HEK293 (cell line): ENCODE results near the gene NAT10.
A peak's percentile ranks its signal among the peaks of the same experiment; 100 is the strongest.

ENCODE experiments used
- CTCF ChIA-PET: fragments of 350-600 bp; formaldehyde crosslinking; extraction: SDS; loops from one replicate; lab custom pipeline; 2021; ENCODE audit warnings: antibody characterized with exemption; lab: Yijun Ruan, JAX
- POLR2A ChIA-PET: fragments of 300-600 bp; formaldehyde crosslinking; extraction: SDS; loops from one replicate; lab custom pipeline; 2020; ENCODE audit warnings: antibody characterized with exemption, inconsistent platforms; lab: Yijun Ruan, JAX
- H3K27ac ChIP-seq: fragments of 200-500 bp; sonication (Bioruptor generic); 2 replicates; pipeline ENCODE4 v1.5.1; 2014; ENCODE audit warnings: low read depth, low read length, control low read depth, inconsistent platforms; ENCODE audit errors: extremely low read depth
- H3K36me3 ChIP-seq, 2 experiments: fragments of 200-500 bp in 1 of 2; sonication (Bioruptor generic) in 1 of 2; 1 replicate in 1 of 2; 2 replicates in 1 of 2; pipeline ENCODE4 v1.5.1; 2014 to 2017; ENCODE audit warnings: inconsistent platforms in 2 of 2, low read length in 2 of 2; ENCODE audit not compliant: control insufficient read depth in 2 of 2, insufficient read depth in 1 of 2
- H3K4me1 ChIP-seq: fragments of 200-500 bp; sonication (Bioruptor generic); 2 replicates; pipeline ENCODE4 v1.5.1; 2014; ENCODE audit warnings: mild to moderate bottlenecking, low read length, inconsistent platforms; ENCODE audit not compliant: control insufficient read depth, insufficient read depth
- H3K4me3 ChIP-seq: 2 replicates; pipeline ENCODE4 v1.5.1; 2011; ENCODE audit warnings: low read depth, mild to moderate bottlenecking, control low read depth, low read length, moderate library complexity
- H3K9me3 ChIP-seq: fragments of 200-500 bp; sonication (Bioruptor generic); 2 replicates; pipeline ENCODE4 v1.5.1; 2014; ENCODE audit warnings: low read depth, low read length, inconsistent platforms; ENCODE audit not compliant: control insufficient read depth, insufficient read depth
- EGR2 ChIP-seq: fragments of 450-650 bp; formaldehyde crosslinking; IDR thresholded peaks from 2 replicates; pipeline ENCODE4 v1.5.1; 2016; ENCODE audit warnings: low read depth, missing biosample characterization, missing genetic modification characterization
- GFI1B ChIP-seq: fragments of 450-650 bp; formaldehyde crosslinking; IDR thresholded peaks from 2 replicates; pipeline ENCODE4 v1.5.1; 2016; ENCODE audit warnings: missing biosample characterization, missing genetic modification characterization
- KLF1 ChIP-seq: fragments of 450-650 bp; formaldehyde crosslinking; IDR thresholded peaks from 2 replicates; pipeline ENCODE4 v1.5.1; 2016; ENCODE audit warnings: missing biosample characterization, missing genetic modification characterization
- KLF7 ChIP-seq: fragments of 450-650 bp; formaldehyde crosslinking; IDR thresholded peaks from 2 replicates; pipeline ENCODE4 v1.5.1; 2016; ENCODE audit warnings: missing biosample characterization, missing genetic modification characterization, borderline replicate concordance
- OVOL3 ChIP-seq: fragments of 450-650 bp; formaldehyde crosslinking; IDR thresholded peaks from 2 replicates; pipeline ENCODE4 v1.5.1; 2016; ENCODE audit warnings: missing biosample characterization, missing genetic modification characterization
- PATZ1 ChIP-seq: fragments of 450-650 bp; formaldehyde crosslinking; IDR thresholded peaks from 2 replicates; pipeline ENCODE4 v1.5.1; 2016; ENCODE audit warnings: missing biosample characterization, missing genetic modification characterization
- SCRT1 ChIP-seq: fragments of 450-650 bp; formaldehyde crosslinking; IDR thresholded peaks from 2 replicates; pipeline ENCODE4 v1.5.1; 2016; ENCODE audit warnings: missing biosample characterization, missing genetic modification characterization, borderline replicate concordance
- SP2 ChIP-seq: fragments of 450-650 bp; formaldehyde crosslinking; IDR thresholded peaks from 2 replicates; pipeline ENCODE4 v1.5.1; 2016; ENCODE audit warnings: missing biosample characterization, missing genetic modification characterization
- TCF7L2 ChIP-seq: IDR thresholded peaks from 2 replicates; pipeline ENCODE4 v1.6.1; 2011; ENCODE audit warnings: low read depth, mild to moderate bottlenecking, inconsistent platforms, low read length, moderate library complexity, borderline replicate concordance
- YY1 ChIP-seq: fragments of 450-650 bp; formaldehyde crosslinking; IDR thresholded peaks from 2 replicates; pipeline ENCODE4 v1.5.1; 2018; ENCODE audit warnings: missing biosample characterization, missing genetic modification characterization
- ZFP3 ChIP-seq: fragments of 450-650 bp; formaldehyde crosslinking; IDR thresholded peaks from 2 replicates; pipeline ENCODE4 v1.5.1; 2016; ENCODE audit warnings: low read depth, missing biosample characterization, missing genetic modification characterization
- ZIC2 ChIP-seq: fragments of 450-650 bp; formaldehyde crosslinking; IDR thresholded peaks from 2 replicates; pipeline ENCODE4 v1.5.1; 2016; ENCODE audit warnings: missing biosample characterization, missing genetic modification characterization
- ZNF121 ChIP-seq: fragments of 450-650 bp; formaldehyde crosslinking; IDR thresholded peaks from 2 replicates; pipeline ENCODE4 v1.5.1; 2016; ENCODE audit warnings: missing biosample characterization, missing genetic modification characterization
- ZNF155 ChIP-seq: fragments of 450-650 bp; formaldehyde crosslinking; IDR thresholded peaks from 2 replicates; pipeline ENCODE4 v1.5.1; 2016; ENCODE audit warnings: missing biosample characterization, missing genetic modification characterization
- ZNF169 ChIP-seq: fragments of 450-650 bp; formaldehyde crosslinking; IDR thresholded peaks from 2 replicates; pipeline ENCODE4 v1.5.1; 2016; ENCODE audit warnings: missing biosample characterization, missing genetic modification characterization
- ZNF184 ChIP-seq: fragments of 450-650 bp; IDR thresholded peaks from 2 replicates; pipeline ENCODE4 v1.5.1; 2018; ENCODE audit warnings: missing biosample characterization, mild to moderate bottlenecking, missing genetic modification characterization
- ZNF223 ChIP-seq: fragments of 450-650 bp; formaldehyde crosslinking; IDR thresholded peaks from 2 replicates; pipeline ENCODE4 v1.5.1; 2016; ENCODE audit warnings: missing biosample characterization, missing genetic modification characterization
- ZNF248 ChIP-seq: fragments of 450-650 bp; formaldehyde crosslinking; IDR thresholded peaks from 2 replicates; pipeline ENCODE4 v1.5.1; 2017; ENCODE audit warnings: missing biosample characterization, missing genetic modification characterization
- ZNF292 ChIP-seq: fragments of 450-650 bp; formaldehyde crosslinking; IDR thresholded peaks from 2 replicates; pipeline ENCODE4 v1.5.1; 2016; ENCODE audit warnings: low read depth, missing biosample characterization, missing genetic modification characterization, borderline replicate concordance
- ZNF335 ChIP-seq: fragments of 450-650 bp; formaldehyde crosslinking; conservative IDR thresholded peaks from 2 replicates; pipeline ENCODE4 v1.5.1; 2016; ENCODE audit warnings: missing biosample characterization, missing genetic modification characterization
- ZNF449 ChIP-seq: fragments of 450-650 bp; formaldehyde crosslinking; IDR thresholded peaks from 2 replicates; pipeline ENCODE4 v1.5.1; 2017; ENCODE audit warnings: missing biosample characterization, mild to moderate bottlenecking, missing genetic modification characterization, moderate library complexity
- ZNF501 ChIP-seq: fragments of 450-650 bp; formaldehyde crosslinking; IDR thresholded peaks from 2 replicates; pipeline ENCODE4 v1.5.1; 2016; ENCODE audit warnings: missing biosample characterization, missing genetic modification characterization
- ZNF521 ChIP-seq: fragments of 450-650 bp; formaldehyde crosslinking; IDR thresholded peaks from 2 replicates; pipeline ENCODE4 v1.5.1; 2017; ENCODE audit warnings: missing biosample characterization, mild to moderate bottlenecking, missing genetic modification characterization
- ZNF571 ChIP-seq: fragments of 450-650 bp; formaldehyde crosslinking; IDR thresholded peaks from 2 replicates; pipeline ENCODE4 v1.5.0; 2017; ENCODE audit warnings: missing biosample characterization, missing genetic modification characterization
- ZNF580 ChIP-seq: fragments of 450-650 bp; formaldehyde crosslinking; IDR thresholded peaks from 2 replicates; pipeline ENCODE4 v1.5.1; 2016; ENCODE audit warnings: missing biosample characterization, missing genetic modification characterization
- ZNF654 ChIP-seq: fragments of 450-650 bp; formaldehyde crosslinking; IDR thresholded peaks from 2 replicates; pipeline ENCODE4 v1.5.1; 2016; ENCODE audit warnings: low read depth, missing biosample characterization, missing genetic modification characterization

NAT10 gene

GRCh38 chr11:34155057-34155756 lies 49.8 kb downstream of the NAT10 start:
- CTCF ChIA-PET: interaction anchor here (0.6 to 1.0 kb wide), 3 partner anchors 10 to 338 kb away, joined by 3 read pairs; no protein-coding TSS in a partner anchor
- Histone ChIP-seq H3K4me3 (no peak overlapping the region), H3K9me3 (no peaks in the 10 kb centered on the region), H3K4me1 (no peaks in the 10 kb centered on the region), H3K27ac (no peak overlapping the region), H3K36me3 (peaks cover 0 to 90% of the 10 kb centered on the region in 2 experiments; a peak in 2 of 3 replicates)
- POLR2A ChIA-PET: interaction anchor here (0.6 kb wide), 1 partner anchor 24 kb away, joined by 3 read pairs; no protein-coding TSS in a partner anchor
- TF ChIP-seq ZIC2 (tag by site-specific recombination): peak; percentile 13; the same call in 1 of the 2 replicates
- no peak for TF ChIP-seq ZNF292 (tag by site-specific recombination)

- no peak for TF ChIP-seq ZNF121 (tag by site-specific recombination)
- 0 out of 2 replicates have a peak, but pooled peaks have one; percentile 11 for TF ChIP-seq ZIC2 (tag by site-specific recombination)
- Histone ChIP-seq H3K9me3 (no peaks in the 10 kb centered on the region), H3K4me1 (no peaks in the 10 kb centered on the region), H3K4me3 (no peak overlapping the region), H3K27ac (no peak overlapping the region), H3K36me3 (peaks cover 0 to 87% of the 10 kb centered on the region in 2 experiments; a peak in 2 of 3 replicates)
- POLR2A ChIA-PET: interaction anchor here (0.6 kb wide), 1 partner anchor 25 kb away, joined by 3 read pairs; no protein-coding TSS in a partner anchor
- CTCF ChIA-PET: interaction anchor here (0.6 to 1.0 kb wide), 3 partner anchors 9 to 338 kb away, joined by 3 read pairs; no protein-coding TSS in a partner anchor
Observed at GRCh38 chr11:34155757-34156062, 50.3 kb downstream of the NAT10 start.

- Histone ChIP-seq H3K4me3 (no peak overlapping the region), H3K27ac (no peak overlapping the region), H3K4me1 (no peaks in the 10 kb centered on the region), H3K9me3 (no peaks in the 10 kb centered on the region), H3K36me3 (peaks cover 0 to 82% of the 10 kb centered on the region in 2 experiments; a peak in 2 of 3 replicates)
- no peak for TF ChIP-seq ZNF169 (tag by site-specific recombination)
- TF ChIP-seq OVOL3: no peak
- no peak for TF ChIP-seq KLF1 (tag by site-specific recombination)
- POLR2A ChIA-PET: no interaction called here
- CTCF ChIA-PET: no interaction called here
Observed at GRCh38 chr11:34157163-34157562, 51.7 kb downstream of the NAT10 start.

GRCh38 chr11:34158661-34159060 lies 53.2 kb downstream of the NAT10 start:
- POLR2A ChIA-PET: no interaction called here
- H3K4me1 ChIP-seq: no peaks in the 10 kb centered on the region

GRCh38 chr11:34160049-34160721 lies 54.8 kb downstream of the NAT10 start:
- Histone ChIP-seq H3K9me3 (no peaks in the 10 kb centered on the region), H3K4me3 (no peak overlapping the region), H3K27ac (no peak overlapping the region), H3K4me1 (no peaks in the 10 kb centered on the region), H3K36me3 (peaks cover 0 to 66% of the 10 kb centered on the region in 2 experiments; a peak in 2 of 3 replicates)
- ChIA-PET CTCF (interaction anchor here (0.8 to 0.9 kb wide), 2 partner anchors 14 to 210 kb away, joined by 3 to 5 read pairs; no protein-coding TSS in a partner anchor), POLR2A (no interaction called here)
- TF ChIP-seq ZNF449 (no peak), ZNF223 (no peak), ZNF335 (tag by site-specific recombination) (no peak), ZFP3 (tag by site-specific recombination) (no peak), ZNF571 (tag by site-specific recombination) (no peak), PATZ1 (tag by site-specific recombination) (no peak), ZNF521 (tag by site-specific recombination) (no peak)

More at GRCh38 chr11:34158661-34159060, 53.2 kb downstream of the NAT10 start:
- H3K36me3 ChIP-seq: peaks cover 0 to 77% of the 10 kb centered on the region in 2 experiments; a peak in 2 of 3 replicates
- no peak for TF ChIP-seq ZNF580 (tag by site-specific recombination)
- TF ChIP-seq KLF7: no peak
- no peak for TF ChIP-seq SCRT1 (tag by site-specific recombination)
- TF ChIP-seq ZNF248: no peak
- no peak for TF ChIP-seq GFI1B
- no peak for TF ChIP-seq ZNF335 (tag by site-specific recombination)
- no peak for TF ChIP-seq SP2 (tag by site-specific recombination)
- no peak for TF ChIP-seq OVOL3
- no peak for TF ChIP-seq ZNF155 (tag by site-specific recombination)
- TF ChIP-seq ZNF184 (tag by site-specific recombination): no peak
- no peak for TF ChIP-seq TCF7L2
- no peak for TF ChIP-seq ZNF501 (tag by site-specific recombination)
- no peak for TF ChIP-seq EGR2 (tag by site-specific recombination)
- no peak for TF ChIP-seq YY1
- no peak for TF ChIP-seq ZNF654
- TF ChIP-seq, all 188 proteins: peak for 0
- Histone ChIP-seq H3K4me3 (no peak overlapping the region), H3K9me3 (no peaks in the 10 kb centered on the region), H3K27ac (no peak overlapping the region)
- CTCF ChIA-PET: interaction anchor here (0.7 to 1.0 kb wide), 2 partner anchors 197 to 202 kb away, joined by 3 read pairs; no protein-coding TSS in a partner anchor
